ENCODE data around the gene HBE1. TPM values are rescaled to one million over a fixed set of nuclear protein-coding genes. Genes with fewer than 3 reads are reported as not detected.

Gene HBE1
- total RNA-seq, 1 donor from 2014 or later, result not detected

DNA sequence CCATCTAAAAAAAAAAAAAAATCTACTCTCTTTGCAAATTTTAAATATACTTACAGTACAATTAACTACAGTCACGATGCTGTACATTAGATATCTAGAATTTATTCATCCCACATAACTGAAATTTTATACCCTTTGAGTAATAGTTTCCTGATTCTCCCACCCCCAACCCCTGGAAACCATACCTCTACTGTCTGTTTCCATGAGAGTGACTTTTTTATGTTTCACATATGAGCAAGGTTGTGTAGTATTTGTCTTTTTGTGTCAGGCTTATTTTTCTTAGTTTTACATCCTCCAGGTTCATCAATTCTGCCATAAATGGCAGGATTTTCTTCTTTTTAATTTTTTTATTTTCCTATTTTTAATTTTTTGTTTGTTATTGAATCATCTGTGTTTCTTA, 46.1 kb downstream of the HBE1 start:
- no peaks in the 10 kb centered on the region for H3F3A ChIP-seq (ENCODE audit: low read depth)
- H3K4me1 ChIP-seq, result no peaks in the 10 kb centered on the region
- no peaks in the 10 kb centered on the region for H3K27me3 ChIP-seq
- Mint-ChIP-seq H3K4me3 (no peak overlapping the region), H3K4me1 (no peaks in the 10 kb centered on the region), H3K9me3 (no peaks in the 10 kb centered on the region), H3K27ac (no peak overlapping the region), H3K36me3 (no peaks in the 10 kb centered on the region), H3K27me3 (ENCODE audit: insufficient read depth, low read depth) (peaks cover 3% of the 10 kb centered on the region)
- H4K20me1 ChIP-seq (ENCODE audit: low read depth), result no peaks in the 10 kb centered on the region
- H3K79me2 ChIP-seq (ENCODE audit: low read depth), result no peaks in the 10 kb centered on the region
- H3K27ac ChIP-seq, result no peak overlapping the region
- DNase-seq (ENCODE audit: low spot score), result no peak
- TF ChIP-seq EZH2 (IDR thresholded peaks at IDR 0.05) (no peak), EZH2phosphoT487 (IDR thresholded peaks at IDR 0.05) (no peak)
- TF ChIP-seq, protein P1, sequence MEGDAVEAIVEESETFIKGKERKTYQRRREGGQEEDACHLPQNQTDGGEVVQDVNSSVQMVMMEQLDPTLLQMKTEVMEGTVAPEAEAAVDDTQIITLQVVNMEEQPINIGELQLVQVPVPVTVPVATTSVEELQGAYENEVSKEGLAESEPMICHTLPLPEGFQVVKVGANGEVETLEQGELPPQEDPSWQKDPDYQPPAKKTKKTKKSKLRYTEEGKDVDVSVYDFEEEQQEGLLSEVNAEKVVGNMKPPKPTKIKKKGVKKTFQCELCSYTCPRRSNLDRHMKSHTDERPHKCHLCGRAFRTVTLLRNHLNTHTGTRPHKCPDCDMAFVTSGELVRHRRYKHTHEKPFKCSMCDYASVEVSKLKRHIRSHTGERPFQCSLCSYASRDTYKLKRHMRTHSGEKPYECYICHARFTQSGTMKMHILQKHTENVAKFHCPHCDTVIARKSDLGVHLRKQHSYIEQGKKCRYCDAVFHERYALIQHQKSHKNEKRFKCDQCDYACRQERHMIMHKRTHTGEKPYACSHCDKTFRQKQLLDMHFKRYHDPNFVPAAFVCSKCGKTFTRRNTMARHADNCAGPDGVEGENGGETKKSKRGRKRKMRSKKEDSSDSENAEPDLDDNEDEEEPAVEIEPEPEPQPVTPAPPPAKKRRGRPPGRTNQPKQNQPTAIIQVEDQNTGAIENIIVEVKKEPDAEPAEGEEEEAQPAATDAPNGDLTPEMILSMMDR (IDR thresholded peaks at IDR 0.05), result no peak
- no peak overlapping the region for H3K4me3 ChIP-seq
- no peaks in the 10 kb centered on the region for H3K9me3 ChIP-seq (ENCODE audit: low read depth)
- H3K4me2 ChIP-seq, result no peak overlapping the region
- H3K36me3 ChIP-seq, result no peaks in the 10 kb centered on the region
- no peak overlapping the region for H3K9ac ChIP-seq
- H2AFZ ChIP-seq (replicated peaks), result no peak overlapping the region

DNA sequence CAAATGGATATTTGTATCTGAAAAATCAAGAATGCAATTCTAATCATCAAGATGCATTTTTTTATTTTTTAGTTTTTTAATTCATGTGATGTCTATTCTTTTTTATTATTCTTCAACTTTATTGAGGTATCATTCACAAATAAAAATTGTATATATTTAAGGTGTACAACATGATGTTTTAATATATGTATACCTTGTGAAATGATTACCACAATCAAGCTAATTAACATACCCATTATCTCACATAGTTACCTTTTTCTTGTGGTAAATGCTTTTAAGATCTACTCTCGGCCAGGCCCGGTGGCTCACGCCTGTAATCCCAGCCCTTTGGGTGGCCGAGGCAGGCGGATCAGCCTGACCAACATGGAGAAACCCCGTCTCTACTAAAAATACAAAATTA, 46.6 kb downstream of the HBE1 start:
- Histone ChIP-seq H3K9ac (no peak overlapping the region), H3K4me2 (no peak overlapping the region), H3F3A (ENCODE audit: low read depth) (no peaks in the 10 kb centered on the region), H3K36me3 (no peaks in the 10 kb centered on the region), H3K9me3 (ENCODE audit: low read depth) (no peaks in the 10 kb centered on the region), H3K27ac (no peak overlapping the region), H3K79me2 (ENCODE audit: low read depth) (no peaks in the 10 kb centered on the region), H3K27me3 (no peaks in the 10 kb centered on the region), H2AFZ (replicated peaks) (no peak overlapping the region), H3K4me1 (no peaks in the 10 kb centered on the region), H4K20me1 (ENCODE audit: low read depth) (no peaks in the 10 kb centered on the region), H3K4me3 (no peak overlapping the region)
- Mint-ChIP-seq H3K27me3 (ENCODE audit: insufficient read depth, low read depth) (peaks cover 3% of the 10 kb centered on the region), H3K4me1 (no peaks in the 10 kb centered on the region), H3K9me3 (no peaks in the 10 kb centered on the region), H3K4me3 (no peak overlapping the region), H3K36me3 (no peaks in the 10 kb centered on the region), H3K27ac (no peak overlapping the region)
- no peak for DNase-seq (ENCODE audit: low spot score)
- TF ChIP-seq, protein P1 (IDR thresholded peaks at IDR 0.05), result no peak
- TF ChIP-seq EZH2phosphoT487 (IDR thresholded peaks at IDR 0.05) (no peak), EZH2 (IDR thresholded peaks at IDR 0.05) (no peak)

Other genes starting within 250 kb of the HBE1 start
- not detected in 2 replicates for gene OR52J3, start 223.4 kb downstream of the HBE1 start, total RNA-seq (ENCODE audit: low replicate concordance)
- not detected in 2 replicates for gene OR52E2, start 210.3 kb downstream of the HBE1 start, total RNA-seq (ENCODE audit: low replicate concordance)
- gene OR52E1, start 200.4 kb downstream of the HBE1 start, total RNA-seq (ENCODE audit: low replicate concordance), result not detected in 2 replicates
- not detected in 2 replicates for gene OR52A5, start 131.6 kb downstream of the HBE1 start, total RNA-seq (ENCODE audit: low replicate concordance)
- not detected in 2 replicates for gene OR52A1, start 115.2 kb downstream of the HBE1 start, total RNA-seq (ENCODE audit: low replicate concordance)
- not detected in 2 replicates for gene OR51V1, start 69.3 kb downstream of the HBE1 start, total RNA-seq (ENCODE audit: low replicate concordance)
- gene HBB, start 42.9 kb downstream of the HBE1 start, total RNA-seq (ENCODE audit: low replicate concordance), result not detected in 2 replicates
- gene HBD, start 35.5 kb downstream of the HBE1 start, total RNA-seq (ENCODE audit: low replicate concordance), result not detected in 2 replicates
- gene HBG1, start 20.1 kb downstream of the HBE1 start, total RNA-seq (ENCODE audit: low replicate concordance), result not detected in 2 replicates
- gene HBG2, start 15.2 kb downstream of the HBE1 start, total RNA-seq (ENCODE audit: low replicate concordance), result not detected in 2 replicates
- 0.22 TPM in 1 of 2 replicates, not detected in the other for gene OR51B4, start 32.0 kb upstream of the HBE1 start, total RNA-seq (ENCODE audit: low replicate concordance)
- 0.40 TPM in 1 of 2 replicates, not detected in the other for gene OR51B2, start 54.4 kb upstream of the HBE1 start, total RNA-seq (ENCODE audit: low replicate concordance)
- 0.22 TPM in 1 of 2 replicates, not detected in the other for gene OR51B5, start 73.6 kb upstream of the HBE1 start, total RNA-seq (ENCODE audit: low replicate concordance)
- gene OR51B6, start 81.6 kb upstream of the HBE1 start, total RNA-seq (ENCODE audit: low replicate concordance), result not detected in 2 replicates
- gene OR51M1, start 113.9 kb upstream of the HBE1 start, total RNA-seq (ENCODE audit: low replicate concordance), result not detected in 2 replicates
- not detected in 2 replicates for gene OR51Q1, start 152.2 kb upstream of the HBE1 start, total RNA-seq (ENCODE audit: low replicate concordance)
- gene OR51I1, start 171.6 kb upstream of the HBE1 start, total RNA-seq (ENCODE audit: low replicate concordance), result 0.15 TPM in 1 of 2 replicates, not detected in the other
- not detected in 2 replicates for gene OR51I2, start 179.4 kb upstream of the HBE1 start, total RNA-seq (ENCODE audit: low replicate concordance)
- not detected in 2 replicates for gene OR52D1, start 218.7 kb upstream of the HBE1 start, total RNA-seq (ENCODE audit: low replicate concordance)
- gene UBQLN3, start 240.0 kb upstream of the HBE1 start, total RNA-seq (ENCODE audit: low replicate concordance), result 0.37 and 0.39 TPM in 2 replicates
- 0.19 and 0.90 TPM in 2 replicates for gene UBQLNL, start 246.8 kb upstream of the HBE1 start, total RNA-seq (ENCODE audit: low replicate concordance)